CD8-positive, alpha-beta memory T cell (primary cell): Measurements from ENCODE around the gene NEK4. TPM values are rescaled to one million over a fixed set of nuclear protein-coding genes. Genes with fewer than 3 reads are reported as not detected.
A peak's percentile ranks its signal among the peaks of the same experiment; 100 is the strongest.
"Not testable (repeated sequence)": the region's sequence is repeated elsewhere in the genome, so short reads cannot be mapped to it uniquely, and the experiment has no call there.

Source experiments
- CTCF ChIA-PET: fragments of 350-600 bp; sonication (Branson Sonifier 250); formaldehyde crosslinking; loops from one replicate; lab custom pipeline; 2021; ENCODE audit warnings: antibody characterized with exemption; lab: Charles Lee
- POLR2A ChIA-PET: fragments of 350-600 bp; sonication (Branson Sonifier 250); formaldehyde crosslinking; loops from one replicate; lab custom pipeline; 2021; ENCODE audit warnings: antibody characterized with exemption; lab: Charles Lee
- DNase-seq, 5 donors: peaks; one replicate each; pipeline versions ENCODE4 v3.0.0 to v3.0.0-alpha.2; 2020 to 2022; ENCODE audit warnings: mixed read lengths in 1 of 5
- H3K27ac ChIP-seq: one replicate; pipeline ENCODE4 v1.7.0; 2013; ENCODE audit warnings: low read depth, mild to moderate bottlenecking, low read length, moderate library complexity
- H3K27me3 ChIP-seq: 2 replicates; pipeline ENCODE4 v1.7.0; 2013; ENCODE audit warnings: low read length, mild to moderate bottlenecking; ENCODE audit not compliant: insufficient read depth, poor library complexity, severe bottlenecking
- H3K36me3 ChIP-seq: 2 replicates; pipeline ENCODE4 v1.7.0; 2013; ENCODE audit warnings: mild to moderate bottlenecking, low read length, moderate library complexity; ENCODE audit not compliant: insufficient read depth
- H3K4me1 ChIP-seq: 2 replicates; pipeline ENCODE4 v1.7.0; 2013; ENCODE audit warnings: mild to moderate bottlenecking, low read length, moderate library complexity; ENCODE audit not compliant: insufficient read depth
- H3K4me3 ChIP-seq: 2 replicates; pipeline ENCODE4 v1.7.0; 2013; ENCODE audit warnings: mild to moderate bottlenecking, low read length
- H3K9me3 ChIP-seq: 2 replicates; pipeline ENCODE4 v1.7.0; 2013; ENCODE audit warnings: mild to moderate bottlenecking, low read length
- H3K27ac Mint-ChIP-seq, 8 donors: one replicate each; pipeline ENCODE4 v1.8.0; 2020 to 2021; ENCODE audit warnings: mixed read lengths in 8 of 8, mild to moderate bottlenecking in 6 of 8, inconsistent platforms in 3 of 8, moderate library complexity in 3 of 8
- H3K27me3 Mint-ChIP-seq, 2 donors: one replicate each; pipeline ENCODE4 v1.8.0; 2020 to 2021; ENCODE audit warnings: mixed read lengths in 2 of 2, mild to moderate bottlenecking in 1 of 2, moderate library complexity in 1 of 2
- H3K36me3 Mint-ChIP-seq, 3 donors: one replicate each; pipeline ENCODE4 v1.8.0; 2020 to 2021; ENCODE audit warnings: mixed read lengths in 3 of 3, inconsistent platforms in 1 of 3, mild to moderate bottlenecking in 1 of 3
- H3K4me1 Mint-ChIP-seq, 3 donors: one replicate each; pipeline ENCODE4 v1.8.0; 2020 to 2021; ENCODE audit warnings: mixed read lengths in 3 of 3, inconsistent platforms in 1 of 3, mild to moderate bottlenecking in 1 of 3
- H3K4me3 Mint-ChIP-seq, 7 donors: one replicate each; pipeline ENCODE4 v1.8.0; 2020 to 2021; ENCODE audit warnings: mixed read lengths in 7 of 7, mild to moderate bottlenecking in 6 of 7, moderate library complexity in 4 of 7, inconsistent platforms in 2 of 7
- H3K9me3 Mint-ChIP-seq, 5 donors: one replicate each; pipeline ENCODE4 v1.8.0; 2020 to 2022; ENCODE audit warnings: mixed read lengths in 5 of 5, mild to moderate bottlenecking in 3 of 5, moderate library complexity in 2 of 5, inconsistent platforms in 1 of 5
- polyA plus RNA-seq: library from polyadenylated mRNA; unstranded; fragments of 300-500 nt; fragmentation: Illumina TruSeq; gene quantifications from one replicate; pipeline ENCODE4 v1.2.3, GENCODE V29; 2021
- total RNA-seq, 2 experiments: library from RNA; stranded (reverse); gene quantifications; one replicate each; pipeline ENCODE4 v1.2.3, GENCODE V29; 2021

Gene NEK4
- total and polyA plus RNA-seq, 3 experiments from 2014 or later, result 11.4 to 35.7 (median 33.5) TPM

GRCh38 chr3:52779011-52779836, 8.5 kb upstream of the NEK4 start:
- peaks cover 0 to 8% of the 10 kb centered on the region in 2 donors for H3K27me3 Mint-ChIP-seq
- H3K4me1 ChIP-seq, result no peaks in the 10 kb centered on the region
- H3K4me1 Mint-ChIP-seq, result no peaks in the 10 kb centered on the region
- H3K27ac ChIP-seq, result no peak overlapping the region
- H3K27ac Mint-ChIP-seq, result no peak overlapping the region
- no peaks in the 10 kb centered on the region for H3K36me3 Mint-ChIP-seq
- ChIA-PET POLR2A (no interaction called here), CTCF (interaction anchor here (2.6 kb wide), 1 partner anchor 19 kb away, joined by 7 read pairs; no protein-coding TSS in a partner anchor)
- H3K9me3 ChIP-seq, result no peaks in the 10 kb centered on the region
- H3K36me3 ChIP-seq, result no peaks in the 10 kb centered on the region
- no peak overlapping the region for H3K4me3 ChIP-seq
- no peaks in the 10 kb centered on the region for H3K9me3 Mint-ChIP-seq
- DNase-seq, result peak in 1 of 5 donors; percentile 33
- H3K27me3 ChIP-seq, result no peaks in the 10 kb centered on the region
- no peak overlapping the region for H3K4me3 Mint-ChIP-seq

- Histone ChIP-seq H3K27me3 (no peaks in the 10 kb centered on the region), H3K4me1 (no peaks in the 10 kb centered on the region), H3K36me3 (no peaks in the 10 kb centered on the region), H3K4me3 (no peak overlapping the region), H3K27ac (no peak overlapping the region), H3K9me3 (no peaks in the 10 kb centered on the region)
- peak overlapping the region in 1 of 8 donors; percentile 54 for H3K27ac Mint-ChIP-seq
- no peaks in the 10 kb centered on the region for H3K9me3 Mint-ChIP-seq
- POLR2A ChIA-PET, result no interaction called here
- H3K27me3 Mint-ChIP-seq, result peaks cover 0 to 5% of the 10 kb centered on the region in 2 donors
- no peaks in the 10 kb centered on the region for H3K36me3 Mint-ChIP-seq
- peak in 1 of 5 donors; percentile 24 for DNase-seq
- no peak overlapping the region for H3K4me3 Mint-ChIP-seq
- H3K4me1 Mint-ChIP-seq, result no peaks in the 10 kb centered on the region
- CTCF ChIA-PET, result no interaction called here
These were observed 7.4 kb upstream of the NEK4 start for GRCh38 chr3:52777959-52778805.

GRCh38 chr3:52777127-52777958, 6.6 kb upstream of the NEK4 start, which contains the start of gene ITIH1:
Gene ITIH1 (plus strand): TSS chr3:52777599. CDS start chr3:52777616, 17 bp downstream.
- ChIA-PET POLR2A (no interaction called here), CTCF (no interaction called here)
- H3K4me1 ChIP-seq, result no peaks in the 10 kb centered on the region
- H3K4me3 ChIP-seq, result no peak within 1 kb of the TSS
- no peaks in the 10 kb centered on the region for H3K9me3 Mint-ChIP-seq
- no peaks in the 10 kb centered on the region for H3K4me1 Mint-ChIP-seq
- H3K36me3 ChIP-seq, result no peaks in the 10 kb centered on the region
- peak within 1 kb of the TSS in 1 of 8 donors; percentile 54 for H3K27ac Mint-ChIP-seq
- DNase-seq, result peak in 1 of 5 donors; percentile 38
- H3K9me3 ChIP-seq, result no peaks in the 10 kb centered on the region
- H3K27ac ChIP-seq, result no peak within 1 kb of the TSS
- H3K36me3 Mint-ChIP-seq, result no peaks in the 10 kb centered on the region
- H3K27me3 ChIP-seq, result no peaks in the 10 kb centered on the region
- H3K27me3 Mint-ChIP-seq, result peaks cover 0 to 5% of the 10 kb centered on the region in 2 donors
- H3K4me3 Mint-ChIP-seq, result no peak within 1 kb of the TSS

GRCh38 chr3:52776486-52776885, 5.7 kb upstream of the NEK4 start:
- CTCF ChIA-PET, H3K27ac ChIP-seq, POLR2A ChIA-PET, H3K36me3 ChIP-seq, H3K4me1 ChIP-seq, H3K27me3 ChIP-seq, H3K4me1 Mint-ChIP-seq, H3K27me3 Mint-ChIP-seq, H3K4me3 ChIP-seq, DNase-seq, H3K36me3 Mint-ChIP-seq, H3K4me3 Mint-ChIP-seq, H3K9me3 ChIP-seq, H3K9me3 Mint-ChIP-seq: not testable (repeated sequence)
- peak overlapping the region in 1 of 8 donors; percentile 81 for H3K27ac Mint-ChIP-seq

- no peak for DNase-seq
- no peaks in the 10 kb centered on the region for H3K27me3 ChIP-seq
- ChIA-PET CTCF (no interaction called here), POLR2A (no interaction called here)
- Mint-ChIP-seq H3K27ac (no peak overlapping the region), H3K4me3 (peak overlapping the region in 1 of 7 donors; percentile 54), H3K36me3 (peaks cover 0 to 4% (median 0%) of the 10 kb centered on the region in 3 donors), H3K4me1 (peaks cover 6 to 10% (median 7%) of the 10 kb centered on the region in 3 donors), H3K9me3 (no peaks in the 10 kb centered on the region), H3K27me3 (peaks cover 0 to 5% of the 10 kb centered on the region in 2 donors)
- H3K9me3 ChIP-seq, result no peaks in the 10 kb centered on the region
- no peak overlapping the region for H3K4me3 ChIP-seq
- peaks cover 8% of the 10 kb centered on the region for H3K4me1 ChIP-seq
- H3K27ac ChIP-seq, result no peak overlapping the region
- no peaks in the 10 kb centered on the region for H3K36me3 ChIP-seq
These were observed 5.1 kb upstream of the NEK4 start for GRCh38 chr3:52775877-52776276.

- Mint-ChIP-seq H3K9me3 (no peaks in the 10 kb centered on the region), H3K4me3 (peak overlapping the region in 1 of 7 donors; percentile 54), H3K27ac (peak overlapping the region in 1 of 8 donors; percentile 52), H3K4me1 (peaks cover 7 to 11% (median 8%) of the 10 kb centered on the region in 3 donors), H3K27me3 (peaks cover 0 to 1% of the 10 kb centered on the region in 2 donors), H3K36me3 (peaks cover 0 to 6% (median 0%) of the 10 kb centered on the region in 3 donors)
- no peaks in the 10 kb centered on the region for H3K27me3 ChIP-seq
- no peaks in the 10 kb centered on the region for H3K36me3 ChIP-seq
- no peak overlapping the region for H3K4me3 ChIP-seq
- ChIA-PET POLR2A (no interaction called here), CTCF (no interaction called here)
- peaks cover 9% of the 10 kb centered on the region for H3K4me1 ChIP-seq
- DNase-seq, result no peak
- no peaks in the 10 kb centered on the region for H3K9me3 ChIP-seq
- no peak overlapping the region for H3K27ac ChIP-seq
These were observed 4.4 kb upstream of the NEK4 start for GRCh38 chr3:52774901-52775864.
